Stimulated activated CD8-positive, alpha-beta memory T cell treated with anti-CD3 and anti-CD28 coated beads, Interleukin-15, amount 100 ng/mL, for 24 hours (primary cell): ENCODE data around the gene ESPL1.

ENCODE experiments used
- DNase-seq: peaks from one replicate; pipeline ENCODE4 v3.0.0-alpha.2; 2020; ENCODE audit warnings: low read depth

Gene ESPL1

GRCh38 chr12:53336181-53336681 is 68.1 kb downstream of the ESPL1 start, which contains the start of gene SP7:
TSS of gene SP7 (minus strand) at chr12:53336354. CDS start at chr12:53335646, 708 bp downstream.
- DNase-seq = no peak

- DNase-seq = no peak
Measured at GRCh38 chr12:53338017-53338416, 69.9 kb downstream of the ESPL1 start.

GRCh38 chr12:53338916-53339315 is 70.8 kb downstream of the ESPL1 start:
- DNase-seq = no peak

DNA sequence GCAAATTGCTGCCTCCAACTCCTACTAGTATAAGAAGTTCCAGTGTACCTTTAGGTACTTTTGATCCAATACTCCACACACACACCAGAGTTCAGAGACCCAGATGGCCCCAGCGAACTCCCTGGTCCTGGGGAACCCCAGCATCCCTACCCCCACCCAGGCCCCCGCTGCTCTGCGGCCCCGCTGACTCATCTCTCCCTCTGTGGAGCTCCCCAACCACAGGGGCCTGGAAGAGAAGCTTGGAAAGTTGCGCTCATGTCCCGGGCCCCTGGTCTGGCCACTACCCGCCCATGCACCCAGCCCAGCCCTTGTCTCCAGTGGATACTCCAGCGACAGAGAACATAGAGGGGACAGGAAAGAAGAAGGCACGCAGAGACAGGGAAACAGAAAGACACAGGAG is 72.3 kb downstream of the ESPL1 start:
- DNase-seq = no peak
